Endothelial cell of umbilical vein (primary cell): ENCODE measurements around the gene PELI2. TPM values are rescaled to one million over a fixed set of nuclear protein-coding genes. Genes with fewer than 3 reads are reported as not detected.

Source experiments
- BruUV-seq: library from RNA; stranded (reverse); fragments of 400-500 nt; replicated peaks from 2 replicates; lab custom pipeline; 2021; lab: Mats Ljungman, UMichigan
- CTCF ChIA-PET: fragments of 300-600, 350-600 bp; sonication (Branson Sonifier 250); formaldehyde crosslinking; loops from one replicate; lab custom pipeline; 2021; ENCODE audit warnings: antibody characterized with exemption, inconsistent platforms; lab: Charles Lee
- POLR2A ChIA-PET: fragments of 300-600, 350-600 bp; sonication (Branson Sonifier 250); formaldehyde crosslinking; loops from one replicate; lab custom pipeline; 2021; ENCODE audit warnings: antibody characterized with exemption, inconsistent platforms; lab: Charles Lee
- DNase-seq: peaks from one replicate; pipeline ENCODE4 v3.0.0-alpha.2; 2011; ENCODE audit warnings: low read depth, low spot score
- FAIRE-seq: peaks from 2 replicates; lab custom pipeline; 2011; peaks lifted over from hg19 to GRCh38; lab: Jason Lieb, UNC
- H2AFZ ChIP-seq: 2 replicates; pipeline ENCODE4 v1.6.0; 2012; ENCODE audit warnings: low read depth, low read length, control low read depth, inconsistent platforms
- H3K27ac ChIP-seq: 2 replicates; pipeline ENCODE4 v1.5.1; 2011; ENCODE audit warnings: low read depth, mild to moderate bottlenecking, control low read depth, low read length, moderate library complexity; ENCODE audit not compliant: insufficient read depth
- H3K27me3 ChIP-seq, 2 experiments: 2 replicates each; pipeline versions ENCODE4 v1.6.0 to v1.6.1; 2011; ENCODE audit warnings: low read length in 2 of 2, mixed read lengths in 1 of 2; ENCODE audit not compliant: control insufficient read depth in 2 of 2, insufficient read depth in 2 of 2
- H3K36me3 ChIP-seq, 2 experiments: 2 replicates in 1 of 2; 3 replicates in 1 of 2; pipeline ENCODE4 v1.5.1; 2011; ENCODE audit warnings: low read length in 2 of 2, mild to moderate bottlenecking in 1 of 2, moderate library complexity in 1 of 2; ENCODE audit not compliant: control insufficient read depth in 2 of 2, insufficient read depth in 2 of 2; ENCODE audit errors: extremely low read depth in 1 of 2
- H3K4me1 ChIP-seq: 3 replicates; pipeline ENCODE4 v1.5.1; 2011; ENCODE audit warnings: mild to moderate bottlenecking, low read length; ENCODE audit not compliant: control insufficient read depth, insufficient read depth; ENCODE audit errors: extremely low read depth
- H3K4me2 ChIP-seq: 2 replicates; pipeline ENCODE4 v1.6.1; 2011; ENCODE audit warnings: low read length, control low read depth, mixed read lengths; ENCODE audit not compliant: insufficient read depth
- H3K4me3 ChIP-seq, 3 experiments: fragments of 200-600 bp in 1 of 3; sonication (generic), shearing (Covaris generic) in 1 of 3; replicated peaks in 1 of 3; 2 replicates each; pipeline ENCODE4 v1.5.1; 2011 to 2016; ENCODE audit warnings: control low read depth in 3 of 3, low read length in 3 of 3, mild to moderate bottlenecking in 2 of 3, inconsistent platforms in 1 of 3, low read depth in 1 of 3, moderate library complexity in 1 of 3; ENCODE audit not compliant: insufficient read depth in 1 of 3
- H3K79me2 ChIP-seq: 2 replicates; pipeline ENCODE4 v1.6.0; 2012; ENCODE audit warnings: low read length, inconsistent platforms; ENCODE audit not compliant: control insufficient read depth, insufficient read depth
- H3K9ac ChIP-seq: replicated peaks from 2 replicates; pipeline ENCODE3; 2011; ENCODE audit warnings: low read length, control low read depth; ENCODE audit not compliant: insufficient read depth; ENCODE audit errors: extremely low read depth
- H3K9me1 ChIP-seq: replicated peaks from 3 replicates; pipeline ENCODE4 v1.6.0; 2011; ENCODE audit warnings: mild to moderate bottlenecking, low read length; ENCODE audit not compliant: control insufficient read depth, insufficient read depth; ENCODE audit errors: extremely low read depth
- H3K9me3 ChIP-seq: replicated peaks from 2 replicates; pipeline ENCODE4 v1.5.1; 2012; ENCODE audit warnings: low read length, inconsistent platforms; ENCODE audit not compliant: control insufficient read depth, insufficient read depth
- H4K20me1 ChIP-seq: replicated peaks from 2 replicates; pipeline ENCODE3; 2011; ENCODE audit warnings: mild to moderate bottlenecking, low read length; ENCODE audit not compliant: control insufficient read depth, insufficient read depth; ENCODE audit errors: extremely low read depth
- CTCF ChIP-seq, 2 donors: IDR thresholded peaks; 1 replicate in 1 of 2; 2 replicates in 1 of 2; pipeline ENCODE4 v1.5.1; 2011; ENCODE audit warnings: low read length in 2 of 2, mild to moderate bottlenecking in 2 of 2, moderate library complexity in 2 of 2, control low read depth in 1 of 2, inconsistent platforms in 1 of 2, low read depth in 1 of 2; ENCODE audit not compliant: insufficient read depth in 1 of 2; ENCODE audit errors: extremely low read depth in 1 of 2
- EZH2 ChIP-seq: IDR thresholded peaks from 2 replicates; pipeline ENCODE4 v1.6.1; 2012; ENCODE audit warnings: borderline replicate concordance, low read depth, mild to moderate bottlenecking, moderate library complexity, low read length, inconsistent platforms; ENCODE audit not compliant: severe bottlenecking
- FOS ChIP-seq: IDR thresholded peaks from 2 replicates; pipeline ENCODE4 v1.6.1; 2011; ENCODE audit warnings: mild to moderate bottlenecking, low read length, moderate library complexity, borderline replicate concordance; ENCODE audit not compliant: insufficient read depth
- GATA2 ChIP-seq: IDR thresholded peaks from 2 replicates; pipeline ENCODE4 v1.7.0; 2011; ENCODE audit warnings: low read depth, mild to moderate bottlenecking, moderate library complexity, mixed read lengths, low read length; ENCODE audit not compliant: insufficient read length, insufficient read depth
- JUN ChIP-seq: IDR thresholded peaks from 2 replicates; pipeline ENCODE4 v1.6.1; 2011; ENCODE audit warnings: borderline replicate concordance, low read depth; ENCODE audit not compliant: insufficient read length, insufficient read depth
- MAX ChIP-seq: IDR thresholded peaks from 2 replicates; pipeline ENCODE4 v1.6.1; 2011; ENCODE audit not compliant: insufficient read depth, insufficient read length
- MYC ChIP-seq: IDR thresholded peaks from one replicate; pipeline ENCODE4 v1.6.1; 2011; ENCODE audit warnings: mild to moderate bottlenecking, low read depth, low read length
- POLR2A ChIP-seq: IDR thresholded peaks from 2 replicates; pipeline ENCODE4 v1.6.1; 2012; ENCODE audit warnings: low read depth, mild to moderate bottlenecking, control low read depth, low read length
- POLR2AphosphoS5 ChIP-seq: IDR thresholded peaks from 2 replicates; pipeline ENCODE4 v1.6.1; 2012; ENCODE audit warnings: low read depth, mild to moderate bottlenecking, control low read depth, low read length, moderate library complexity; ENCODE audit not compliant: insufficient read depth
- dilution Hi-C: fragments of 300-500 bp; cut with MboI; formaldehyde crosslinking; loops from one replicate; pipeline ENCODE4 v1.15.0; 2019; ENCODE audit warnings: low sequenced_read_pairs; ENCODE audit not compliant: extremely low pct_ligation_motif_present
- intact Hi-C: fragments of 100-400 bp; cut with micrococcal nuclease; formaldehyde crosslinking; loops from one replicate; pipeline ENCODE4 v1.10.0; 2022
- polyA plus RNA-seq, 4 experiments: library from polyadenylated mRNA; depleted of rRNA in 3 of 4; stranded (reverse) in 3 of 4; unstranded in 1 of 4; fragments of >200 nt; gene quantifications; 2 replicates each; pipeline versions ENCODE4 v1.2.1 to v1.2.3, GENCODE V29; 2011 to 2012; ENCODE audit warnings: missing spikeins in 1 of 4
- total RNA-seq: library from RNA; stranded (reverse); gene quantifications from 2 replicates; pipeline ENCODE4 v1.2.3, GENCODE V29; 2021

Gene PELI2
- total and polyA plus RNA-seq, 2 donors (not counting 3 experiments of a cell fraction or from before 2014, with no cell fraction given) = 11.5 to 13.0 TPM

- no peaks in the 10 kb centered on the region for H3K36me3 ChIP-seq
- ChIA-PET CTCF (no interaction called here), POLR2A (no interaction called here)
- no peaks in the 10 kb centered on the region for H3K27me3 ChIP-seq
- H3K4me3 ChIP-seq = no peak overlapping the region
- FAIRE-seq = no peak
- TF ChIP-seq MAX (no peak), POLR2AphosphoS5 (no peak), CTCF (IDR thresholded peaks at IDR 0.05; ENCODE audit: extremely low read depth in 1 of 2, insufficient read depth in 1 of 2, low read depth in 1 of 2, low read length in 2 of 2) (no peak)
- H3K4me1 ChIP-seq = peaks cover 9% of the 10 kb centered on the region
- no peaks in the 10 kb centered on the region for H3K9me1 ChIP-seq
- no peak for DNase-seq
- H3K4me2 ChIP-seq = no peak overlapping the region
- H3K79me2 ChIP-seq = no peaks in the 10 kb centered on the region
- BruUV-seq = no TSS peak
- H4K20me1 ChIP-seq = no peaks in the 10 kb centered on the region
- no peaks in the 10 kb centered on the region for H3K9me3 ChIP-seq
- intact Hi-C loops (no loop called here), dilution Hi-C loops (no loop called here)
- H3K9ac ChIP-seq = no peak overlapping the region
- no peak overlapping the region for H2AFZ ChIP-seq
- H3K27ac ChIP-seq = no peak overlapping the region
Measured at GRCh38 chr14:56208520-56208919, 90.3 kb downstream of the PELI2 start.

- TF ChIP-seq MYC (no peak), CTCF (IDR thresholded peaks at IDR 0.05; ENCODE audit: extremely low read depth in 1 of 2, insufficient read depth in 1 of 2, low read depth in 1 of 2, low read length in 2 of 2) (no peak), FOS (no peak), MAX (no peak), POLR2AphosphoS5 (no peak), GATA2 (no peak), JUN (no peak), POLR2A (no peak), EZH2 (no peak)
- FAIRE-seq (no peak), DNase-seq (no peak)
- Histone ChIP-seq H4K20me1 (no peaks in the 10 kb centered on the region), H3K9me1 (no peaks in the 10 kb centered on the region), H3K36me3 (no peaks in the 10 kb centered on the region), H2AFZ (no peak overlapping the region), H3K4me1 (peaks cover 8% of the 10 kb centered on the region), H3K27ac (no peak overlapping the region), H3K27me3 (no peaks in the 10 kb centered on the region), H3K4me2 (no peak overlapping the region), H3K9me3 (no peaks in the 10 kb centered on the region), H3K4me3 (no peak overlapping the region), H3K9ac (no peak overlapping the region), H3K79me2 (no peaks in the 10 kb centered on the region)
- ChIA-PET POLR2A (no interaction called here), CTCF (interaction anchor here (1.3 kb wide), 1 partner anchor 264 kb away, joined by 3 read pairs; no protein-coding TSS in a partner anchor)
- dilution Hi-C loops (no loop called here), intact Hi-C loops (no loop called here)
- BruUV-seq = no TSS peak
Measured at GRCh38 chr14:56210571-56210970, 92.4 kb downstream of the PELI2 start.
